Ovary (tissue), 3 donors: Measurements from ENCODE around the gene ZIC2.

Experiments
- CTCF ChIP-seq, 3 donors: fragments of 450-650 bp in 2 of 3; fragments of 200-600 bp in 1 of 3; IDR thresholded peaks; one replicate each; pipeline versions ENCODE4 v1.5.1 to v1.8.0; 2016 to 2022; ENCODE audit warnings: antibody characterized with exemption in 3 of 3, mild to moderate bottlenecking in 1 of 3
- EP300 ChIP-seq: sonication (generic); formaldehyde crosslinking; IDR thresholded peaks from one replicate; pipeline ENCODE4 v1.6.1; 2017; ENCODE audit warnings: antibody characterized with exemption
- POLR2A ChIP-seq: fragments of 450-650 bp; IDR thresholded peaks from one replicate; pipeline ENCODE4 v1.6.1; 2017; ENCODE audit warnings: antibody characterized with exemption, mild to moderate bottlenecking, moderate library complexity
- donor health status: DM: no; HTN: no; CAD: no.

GRCh38 chr13:99949679-99950413 is 31.7 kb upstream of the ZIC2 start:
- TF ChIP-seq CTCF (IDR thresholded peaks at IDR 0.05) (no peak), POLR2A (no peak), EP300 (no peak)
